ENCODE results near the gene SNAPIN. TPM values are rescaled to one million over a fixed set of nuclear protein-coding genes. Genes with fewer than 3 reads are reported as not detected.

Gene SNAPIN, protein sequence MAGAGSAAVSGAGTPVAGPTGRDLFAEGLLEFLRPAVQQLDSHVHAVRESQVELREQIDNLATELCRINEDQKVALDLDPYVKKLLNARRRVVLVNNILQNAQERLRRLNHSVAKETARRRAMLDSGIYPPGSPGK
- total RNA-seq = 62.1 TPM
- long read RNA-seq, transcript SNAPIN-201 (4 exons, 1,030 nt) = major isoform, 148 of 169 reads
- long read RNA-seq, transcript SNAPIN-202 (3 exons, 922 nt) = minor isoform, 11 of 169 reads
- long read RNA-seq, partial matches to known transcripts = 0 of 169 reads
- long read RNA-seq, other reads (novel, unspliced or antisense) = 4 of 169 reads

DNA sequence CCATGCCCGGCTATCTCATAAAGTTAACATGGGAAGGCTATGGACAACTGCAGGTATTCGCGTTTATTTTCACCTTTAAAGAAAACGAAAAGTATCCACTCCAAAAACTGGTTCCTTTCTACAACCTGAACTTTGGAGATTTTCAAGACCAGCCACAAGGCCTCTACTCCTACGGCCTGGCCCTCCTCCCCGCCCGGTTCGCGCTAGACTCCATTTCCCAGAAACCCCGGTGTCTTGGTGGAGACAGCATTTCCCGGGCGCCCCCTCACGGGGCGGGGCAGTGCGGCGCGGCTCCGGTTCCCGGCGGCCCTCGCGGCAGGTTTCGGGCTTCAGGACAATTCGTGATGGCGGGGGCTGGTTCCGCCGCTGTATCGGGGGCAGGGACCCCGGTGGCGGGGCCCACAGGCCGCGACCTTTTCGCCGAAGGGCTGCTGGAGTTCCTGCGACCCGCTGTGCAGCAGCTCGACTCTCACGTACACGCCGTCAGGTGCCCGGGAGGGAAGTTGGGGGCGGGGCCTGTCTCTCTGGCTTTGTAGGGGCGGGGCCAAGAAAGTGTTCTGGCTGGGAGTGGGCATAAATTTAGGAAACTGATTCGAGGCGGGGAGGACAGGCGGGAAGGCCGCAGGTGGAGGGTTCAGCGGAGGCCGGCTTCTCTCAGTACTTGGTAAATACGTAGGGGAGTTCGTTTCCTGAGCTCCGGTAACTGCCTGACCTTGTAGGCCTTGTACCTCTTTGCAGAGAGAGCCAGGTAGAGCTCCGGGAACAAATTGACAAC, at the start of gene SNAPIN:
TSS of gene SNAPIN (plus strand) at position 304 of the 775 bp plus-strand sequence. CDS start at position 345, 41 bp downstream.
- DNase-seq (ENCODE audit: low spot score) = peak; percentile 96
- intact Hi-C loops (cut with DNase I) = loop anchor here (2.0 kb wide), 1 partner anchor 24 kb away; the partner anchor contains the start of gene CHTOP

DNA sequence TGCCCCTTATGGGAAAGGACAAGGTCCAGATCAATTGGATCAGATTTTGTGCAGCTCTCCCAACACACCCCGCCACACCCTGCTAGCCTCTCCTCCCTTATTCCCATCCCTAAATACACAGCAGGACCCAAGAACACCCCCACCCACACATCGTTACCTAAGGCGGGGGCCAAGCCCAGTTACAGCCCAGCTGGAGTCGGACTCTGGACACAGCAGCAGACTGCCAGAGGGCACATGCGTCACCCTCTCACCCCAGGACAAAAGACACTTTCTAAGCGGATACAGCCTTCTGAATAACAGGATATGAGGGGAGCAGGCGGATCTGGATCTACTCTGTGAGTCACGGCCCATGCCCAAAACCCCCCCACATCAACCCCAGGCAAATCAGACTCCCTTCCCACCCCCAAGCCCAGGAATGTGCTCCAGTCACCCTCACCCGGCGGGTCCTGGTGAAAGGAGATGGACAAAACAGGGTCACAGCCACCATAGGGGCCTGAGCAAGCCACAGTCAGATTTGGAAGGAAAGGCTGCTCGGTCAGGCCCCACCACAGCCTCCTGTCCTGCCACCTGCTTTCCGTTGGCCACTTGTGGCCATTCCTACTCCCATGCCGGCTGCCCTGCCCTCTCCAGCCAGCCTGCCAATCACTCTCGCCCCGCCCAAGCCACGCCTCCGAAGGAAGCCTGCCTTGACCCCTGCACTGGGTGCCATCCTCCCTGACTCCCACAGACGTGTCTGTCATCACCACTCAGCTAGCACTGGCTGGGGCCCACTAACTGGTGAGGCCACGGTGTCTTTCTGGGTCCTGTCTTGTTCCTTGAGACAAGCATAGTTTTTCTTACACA, 49.5 kb upstream of the SNAPIN start:
- DNase-seq (ENCODE audit: low spot score) = peak; percentile 86
- intact Hi-C loops (cut with DNase I) = no loop called here

DNA sequence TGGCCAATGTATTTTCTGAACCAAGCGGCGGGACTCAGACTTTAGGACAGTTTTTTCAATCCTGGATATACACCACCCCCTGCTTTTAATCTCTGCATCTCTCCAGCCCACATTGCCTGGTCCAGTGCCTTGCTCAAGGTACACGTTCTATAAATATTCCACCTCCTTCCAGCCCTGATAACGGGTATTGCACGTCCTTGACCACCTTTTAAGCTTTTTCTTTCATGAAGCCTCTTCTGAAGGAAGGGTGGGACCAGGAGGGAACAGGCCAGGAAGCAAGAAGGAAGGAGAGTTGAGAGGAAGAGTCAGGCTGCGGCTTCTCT, 49.0 kb upstream of the SNAPIN start:
- no peak for DNase-seq (ENCODE audit: low spot score)
- intact Hi-C loops (cut with DNase I) = no loop called here

DNA sequence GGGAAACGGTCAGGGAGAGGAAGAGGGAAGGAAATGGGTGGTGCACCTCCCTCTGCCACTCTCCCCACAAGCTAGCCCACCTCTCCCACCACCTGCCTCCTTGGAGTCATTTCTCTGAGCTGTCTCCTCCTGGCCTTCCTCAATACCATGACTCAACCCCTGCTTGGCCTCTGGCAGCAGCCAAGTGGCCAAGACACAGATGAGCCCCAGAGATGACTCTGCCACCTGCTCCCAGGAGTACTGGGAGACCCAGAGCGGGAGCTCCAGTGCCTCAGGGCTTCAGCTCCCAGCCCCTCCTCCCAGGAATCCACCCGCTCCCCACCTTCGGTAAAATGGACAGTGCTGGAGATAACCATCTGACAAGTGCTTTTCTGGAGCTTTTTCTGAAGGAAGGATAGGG, 48.2 kb upstream of the SNAPIN start:
- no peak for DNase-seq (ENCODE audit: low spot score)
- intact Hi-C loops (cut with DNase I) = no loop called here

DNA sequence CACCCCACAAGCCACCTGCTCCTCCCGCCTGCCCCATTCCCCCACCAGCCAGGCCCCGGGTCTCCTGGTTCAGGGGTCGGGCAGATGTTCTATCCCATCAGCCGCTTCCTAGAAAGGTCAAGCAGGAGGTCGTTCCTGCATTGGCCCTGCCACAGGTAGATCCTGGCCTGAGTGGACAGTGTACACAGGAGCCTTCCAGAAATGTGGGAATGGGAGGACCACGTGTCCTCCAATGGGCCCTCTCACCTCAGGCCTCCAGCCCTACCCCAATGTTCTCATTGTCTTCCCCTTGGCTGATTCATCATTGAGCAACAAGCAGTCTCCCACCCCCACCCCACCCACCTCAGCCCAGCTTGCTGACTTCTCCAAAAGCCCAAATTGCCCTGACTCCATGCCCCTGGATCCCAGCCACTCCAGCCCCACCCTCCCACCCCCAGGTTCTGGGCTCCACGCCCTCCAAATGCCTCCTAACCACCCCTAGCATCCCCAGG, 47.6 kb upstream of the SNAPIN start:
- DNase-seq (ENCODE audit: low spot score) = no peak
- intact Hi-C loops (cut with DNase I) = no loop called here

DNA sequence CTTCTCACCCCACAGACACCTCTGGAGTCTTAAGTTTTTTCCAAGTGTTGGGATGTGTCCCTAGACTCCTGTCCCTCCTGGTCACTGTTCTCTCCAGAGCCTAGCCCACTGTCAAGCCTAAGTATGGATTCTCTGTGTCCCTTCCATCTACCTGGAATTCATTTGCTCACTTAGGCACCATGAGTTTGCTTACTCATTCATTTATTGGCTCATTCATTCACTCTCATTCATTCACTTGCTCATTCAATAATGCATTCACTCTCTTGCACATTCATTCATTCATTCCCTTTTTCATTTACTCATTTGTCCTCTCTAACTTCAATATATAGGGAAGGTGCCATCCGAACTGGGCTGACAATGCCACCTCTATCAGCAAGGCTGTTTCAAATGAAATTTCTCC, 47.1 kb upstream of the SNAPIN start:
- intact Hi-C loops (cut with DNase I) = no loop called here
- no peak for DNase-seq (ENCODE audit: low spot score)

DNA sequence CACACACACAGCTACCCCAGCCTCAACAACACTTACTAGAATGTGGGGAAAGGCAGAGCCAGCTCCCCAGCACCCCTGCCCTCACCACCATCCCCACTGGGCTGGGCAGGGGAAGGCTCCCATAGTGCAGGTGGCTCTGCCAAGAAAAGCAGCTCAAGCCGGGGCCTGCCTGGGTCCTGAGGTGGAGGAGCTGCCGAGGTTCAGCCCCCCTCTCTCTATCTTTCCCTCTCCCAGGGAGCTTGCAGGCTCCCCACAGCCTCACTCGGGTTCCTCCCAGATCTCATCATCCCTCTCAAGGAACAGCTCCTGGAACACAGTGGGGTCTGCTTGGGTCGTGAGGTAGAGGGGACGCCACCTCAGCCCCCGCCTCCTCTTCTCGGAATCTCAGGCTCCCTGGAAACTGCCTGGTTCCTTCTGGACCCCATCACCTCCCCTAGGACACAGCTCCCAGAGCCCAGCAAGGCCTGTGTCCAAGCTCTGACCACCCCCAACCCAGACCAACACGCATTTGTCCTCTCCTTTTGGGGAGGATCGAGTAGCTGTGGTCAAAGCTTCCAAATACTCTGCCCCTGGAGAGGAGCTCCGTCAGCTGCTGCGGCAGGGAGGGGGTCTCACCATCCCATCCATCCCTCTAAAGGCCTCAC, 46.3 kb upstream of the SNAPIN start:
- DNase-seq (ENCODE audit: low spot score) = no peak
- intact Hi-C loops (cut with DNase I) = no loop called here

DNA sequence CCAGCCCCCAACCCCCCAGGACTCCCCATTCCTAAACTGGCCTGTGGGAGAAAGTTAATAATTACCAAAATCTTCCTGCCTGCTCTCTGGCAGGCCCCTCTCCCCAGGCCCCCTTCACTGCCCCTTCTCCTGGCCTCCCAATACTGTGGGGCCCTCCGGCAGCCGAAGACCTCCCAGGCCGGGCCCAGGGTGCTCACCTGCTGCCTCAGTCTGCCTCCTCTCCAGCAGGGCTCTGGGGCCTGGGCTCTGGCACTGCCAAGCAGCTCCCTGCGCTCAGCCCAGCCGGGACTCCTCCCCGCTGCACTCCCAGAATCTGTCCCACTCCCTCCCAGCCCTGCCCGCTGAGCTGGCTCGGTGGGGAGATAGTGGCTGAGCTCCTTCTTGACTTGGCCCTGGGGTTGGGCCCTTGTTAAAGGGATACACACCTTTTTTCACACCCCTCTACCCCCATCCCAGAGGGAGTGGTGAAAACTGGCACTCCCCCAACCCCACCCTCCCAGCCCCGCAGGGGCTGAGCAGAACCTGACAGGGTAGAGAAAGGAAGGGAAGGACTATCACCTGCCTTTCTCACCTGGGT, 45.7 kb upstream of the SNAPIN start, which contains the start of gene S100A16:
TSS of gene S100A16 (minus strand) at position 383 of the 577 bp plus-strand sequence. CDS start 4,986 bp downstream, outside the sequence.
- intact Hi-C loops (cut with DNase I) = no loop called here

DNA sequence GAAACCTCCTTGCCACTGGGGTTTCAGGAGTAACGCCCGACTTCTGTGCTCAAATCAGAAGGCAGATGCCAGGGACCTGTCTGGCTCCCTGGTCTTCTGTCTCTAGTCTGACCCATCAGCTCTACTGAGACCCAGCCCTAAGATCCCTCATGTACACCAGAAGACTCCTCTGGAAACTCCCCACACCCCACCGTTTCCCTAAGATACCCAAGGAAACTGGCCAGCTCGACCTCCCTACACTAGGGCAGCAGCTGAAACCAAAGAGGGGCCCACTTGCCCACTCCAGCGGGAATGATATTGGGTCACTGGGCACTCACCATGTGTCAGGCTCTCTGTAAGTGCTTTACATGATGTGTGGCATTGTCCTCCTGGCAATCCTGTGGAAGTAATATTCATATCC, 45.1 kb upstream of the SNAPIN start:
- no peak for DNase-seq (ENCODE audit: low spot score)
- intact Hi-C loops (cut with DNase I) = no loop called here

More for the DNA sequence above, 45.7 kb upstream of the SNAPIN start, which contains the start of gene S100A16:
- peak; percentile 87 for DNase-seq (ENCODE audit: low spot score)

DNA sequence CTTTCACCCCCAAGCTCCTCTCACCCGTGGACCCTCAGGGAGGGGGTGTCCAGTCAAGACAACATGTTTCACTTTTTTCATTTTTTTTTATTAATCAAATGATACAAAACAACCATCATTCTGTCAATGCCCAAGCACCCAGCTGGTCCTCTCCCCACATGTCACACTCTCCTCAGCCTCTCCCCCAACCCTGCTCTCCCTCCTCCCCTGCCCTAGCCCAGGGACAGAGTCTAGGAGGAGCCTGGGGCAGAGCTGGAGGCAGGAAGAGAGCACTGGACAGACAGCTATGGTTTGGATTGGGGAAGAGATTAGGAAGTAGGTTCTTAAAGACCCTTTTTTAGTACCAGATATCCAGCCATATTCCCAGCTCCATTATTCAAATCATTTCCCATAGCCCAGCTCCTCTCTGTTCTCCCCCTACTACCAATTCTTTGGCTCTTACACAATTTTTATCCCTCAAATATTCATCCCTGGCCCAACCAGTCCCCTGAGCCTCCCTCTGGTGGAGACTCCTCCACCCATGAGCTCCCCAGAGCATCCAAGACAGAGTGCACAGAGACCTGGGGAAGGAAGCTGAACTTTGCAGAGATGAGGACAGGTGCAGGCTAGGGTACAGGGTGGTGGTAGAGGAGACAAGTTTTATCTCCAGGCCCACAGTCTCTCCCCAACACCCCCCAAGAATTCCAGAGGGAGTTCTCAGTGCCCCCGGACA, 44.2 kb upstream of the SNAPIN start:
- intact Hi-C loops (cut with DNase I) = no loop called here
- no peak for DNase-seq (ENCODE audit: low spot score)

DNA sequence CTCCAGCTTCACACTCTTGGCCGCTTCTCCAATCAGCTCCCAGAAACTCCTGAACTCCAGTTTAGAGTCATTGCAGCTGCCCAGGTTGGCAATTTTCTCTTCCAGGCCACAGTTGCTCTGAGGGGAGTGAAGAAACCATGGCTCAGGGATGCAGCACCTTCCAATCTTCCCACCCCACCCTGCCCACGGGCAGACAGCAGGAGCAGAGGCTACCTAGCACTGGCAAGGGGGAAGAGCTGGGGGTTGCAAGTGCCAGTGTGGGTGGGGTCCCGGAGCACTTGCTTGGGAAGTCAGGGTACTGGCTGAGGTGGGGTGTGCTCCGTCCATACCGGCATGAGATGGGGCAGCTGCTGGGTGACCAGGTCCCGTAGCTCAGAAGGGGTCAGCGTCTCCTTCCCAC, 43.6 kb upstream of the SNAPIN start:
- DNase-seq (ENCODE audit: low spot score) = no peak
- intact Hi-C loops (cut with DNase I) = loop anchor here (5.0 kb wide), 2 partner anchors 83 to 103 kb away; no protein-coding TSS in a partner anchor

DNA sequence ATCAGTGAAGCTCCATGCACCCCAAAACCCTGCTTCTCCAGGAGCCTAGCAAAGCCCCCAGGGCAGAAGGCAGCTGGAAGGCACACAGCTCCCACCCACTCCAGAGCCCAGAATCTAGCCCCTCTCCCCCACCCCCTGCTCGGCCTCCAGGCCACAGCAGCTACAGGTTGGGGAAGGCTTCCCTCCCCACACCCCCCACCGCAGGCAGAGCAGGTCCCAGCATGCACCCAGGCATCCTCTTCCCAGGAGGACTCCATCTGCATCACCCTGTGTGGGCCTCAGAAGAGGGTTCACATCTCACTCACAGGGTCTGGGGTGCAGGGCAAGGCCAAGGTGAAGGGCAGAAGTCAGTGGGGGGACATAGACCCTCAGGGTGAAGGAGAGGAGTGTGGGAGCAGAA, 43.1 kb upstream of the SNAPIN start:
- DNase-seq (ENCODE audit: low spot score) = no peak

DNA sequence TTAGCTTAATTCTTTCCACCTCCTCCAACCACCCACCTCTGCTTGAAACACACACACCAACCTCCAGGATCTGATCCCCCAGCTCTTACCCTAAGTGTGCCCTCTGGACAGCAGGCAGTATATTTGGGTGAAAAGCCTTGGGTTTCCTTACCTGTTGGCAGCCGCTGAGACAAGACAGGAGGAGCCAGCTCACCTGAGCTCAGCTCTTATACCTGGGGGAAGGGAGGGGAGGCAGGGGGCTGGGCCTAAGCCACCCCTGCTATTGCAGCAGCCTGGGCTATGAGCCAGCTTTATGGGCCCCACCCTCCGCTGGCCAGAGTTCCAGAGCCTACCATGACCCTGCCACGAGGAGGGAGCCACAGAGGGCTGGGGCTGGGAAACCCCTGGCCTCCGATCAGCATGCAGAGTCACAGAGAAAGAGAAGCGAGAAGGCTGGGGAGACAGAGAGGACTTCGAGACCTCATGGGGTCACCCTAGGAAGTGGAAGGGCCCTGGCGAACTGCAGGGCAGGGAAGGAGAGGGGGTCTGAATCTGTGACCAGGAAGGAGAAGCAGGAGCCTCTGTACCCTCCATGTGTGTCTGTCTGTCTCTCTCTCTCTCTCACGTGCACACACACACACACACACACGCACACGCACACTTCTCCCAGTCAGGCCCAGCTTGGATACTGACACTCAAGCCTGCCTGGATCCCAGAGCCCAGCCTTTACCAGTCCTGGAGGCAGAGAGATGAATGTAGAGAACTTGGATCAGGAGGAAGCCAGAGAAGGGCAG, 42.2 kb upstream of the SNAPIN start, which contains the start of gene S100A14:
TSS of gene S100A14 (minus strand) at position 182 of the 773 bp plus-strand sequence. CDS start 467 bp downstream, outside the sequence.
- no peak for DNase-seq (ENCODE audit: low spot score)
- intact Hi-C loops (cut with DNase I) = loop anchor here (2.0 to 5.0 kb wide), 3 partner anchors 48 to 104 kb away; no protein-coding TSS in a partner anchor

More for the DNA sequence above, 43.1 kb upstream of the SNAPIN start:
- intact Hi-C loops (cut with DNase I) = loop anchor here (5.0 kb wide), 2 partner anchors 83 to 103 kb away; no protein-coding TSS in a partner anchor

DNA sequence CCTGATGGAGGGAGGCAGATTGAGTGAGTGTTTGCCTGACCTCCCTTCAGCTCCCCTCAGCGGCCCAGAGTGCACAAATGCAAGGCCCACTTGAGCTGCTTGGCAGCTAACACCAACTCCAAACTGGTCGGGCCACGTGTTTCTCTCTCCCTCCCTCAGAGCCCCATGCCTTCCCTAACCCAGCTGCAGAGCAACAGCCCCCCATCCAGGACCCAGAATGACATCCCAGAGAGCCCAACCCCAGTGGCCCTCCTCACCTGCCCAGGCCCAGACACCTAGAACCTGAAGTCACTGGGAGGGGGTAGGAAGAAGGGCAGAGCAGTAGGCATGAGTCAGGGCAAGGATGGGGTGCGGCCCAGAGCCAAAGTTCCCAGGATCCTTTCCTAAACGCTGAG, 41.6 kb upstream of the SNAPIN start:
- intact Hi-C loops (cut with DNase I) = loop anchor here (2.0 to 5.0 kb wide), 3 partner anchors 48 to 105 kb away; no protein-coding TSS in a partner anchor
- DNase-seq (ENCODE audit: low spot score) = no peak

DNA sequence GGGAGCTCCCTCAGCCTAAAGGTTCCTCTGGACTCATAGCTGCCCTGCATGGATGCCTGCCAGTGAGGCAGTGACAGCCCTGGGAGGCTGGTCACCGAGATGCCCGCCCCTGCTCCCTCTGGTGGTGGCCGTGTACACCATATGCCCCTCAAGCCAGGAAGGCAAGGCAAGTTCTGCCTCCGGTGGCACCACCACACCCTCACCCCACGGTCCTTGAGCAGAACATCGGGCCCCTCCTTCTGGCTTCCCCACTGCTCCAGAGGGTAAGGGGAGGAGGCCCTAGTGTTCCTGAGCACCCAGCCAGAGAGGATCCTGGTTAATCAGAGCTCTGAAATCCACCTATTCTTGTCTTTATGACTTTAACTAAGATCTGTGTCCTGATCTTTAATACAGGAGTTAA, 40.8 kb upstream of the SNAPIN start:
- DNase-seq (ENCODE audit: low spot score) = no peak
- intact Hi-C loops (cut with DNase I) = loop anchor here (2.0 to 5.0 kb wide), 3 partner anchors 49 to 105 kb away; no protein-coding TSS in a partner anchor

DNA sequence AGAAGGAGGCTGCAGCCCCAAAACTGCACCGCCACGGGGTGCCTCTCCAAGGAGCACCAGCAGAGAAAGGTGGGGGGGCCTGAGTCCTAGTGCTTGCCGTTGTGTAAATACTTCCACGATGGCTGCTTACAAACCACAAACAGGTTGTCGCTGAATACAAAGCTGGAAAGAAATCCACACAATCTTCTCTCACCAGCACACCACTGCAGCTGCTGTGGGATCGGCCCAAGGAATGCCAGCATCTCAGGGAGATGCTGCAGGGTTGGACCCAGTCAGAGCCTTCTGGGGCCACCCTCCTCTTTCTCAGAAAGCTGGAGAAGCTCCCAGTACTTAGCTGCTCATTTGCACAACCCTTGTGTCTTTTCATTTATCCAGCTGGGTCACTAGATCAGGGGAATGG, 39.3 kb upstream of the SNAPIN start:
- DNase-seq (ENCODE audit: low spot score) = no peak
- intact Hi-C loops (cut with DNase I) = loop anchor here (5.0 kb wide), 2 partner anchors 87 to 107 kb away; no protein-coding TSS in a partner anchor

DNA sequence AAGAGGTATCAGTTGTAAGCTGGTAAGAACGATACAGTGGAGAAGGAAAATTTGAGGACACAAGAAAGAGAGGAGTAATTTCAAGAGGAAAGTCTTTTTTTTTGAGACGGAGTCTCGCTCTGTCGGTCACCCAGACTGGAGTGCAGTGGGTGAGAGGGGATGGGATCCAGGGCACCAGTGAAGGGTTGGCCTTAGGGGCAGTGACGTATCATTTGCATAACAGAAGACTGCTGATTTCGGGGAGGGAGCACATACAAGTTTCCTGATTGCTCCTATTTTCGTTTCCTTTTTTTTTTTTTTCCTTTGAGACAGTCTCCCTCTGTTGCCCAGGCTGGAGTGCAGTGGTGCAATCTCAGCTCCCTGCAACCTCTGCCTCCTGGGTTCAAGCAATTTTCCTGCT, 35.4 kb upstream of the SNAPIN start:
- intact Hi-C loops (cut with DNase I) = no loop called here
- DNase-seq (ENCODE audit: low spot score) = no peak
